KMS-11 (cell line): ENCODE data around the gene NVL.

Experiments used
- H2AFZ ChIP-seq: fragments of 200-600 bp; sonication (generic); 2 replicates; pipeline ENCODE4 v1.6.1; 2016; ENCODE audit warnings: antibody characterized with exemption, mixed run types, low read depth
- H3K27ac ChIP-seq: fragments of 200-600 bp; sonication (generic); 2 replicates; pipeline ENCODE4 v1.6.1; 2016; ENCODE audit warnings: mild to moderate bottlenecking, mixed run types
- H3K27me3 ChIP-seq: fragments of 200-600 bp; sonication (generic); 2 replicates; pipeline ENCODE4 v1.6.1; 2017; ENCODE audit warnings: mild to moderate bottlenecking, low read depth, mixed run types, moderate library complexity; ENCODE audit not compliant: insufficient read depth
- H3K36me3 ChIP-seq: fragments of 200-600 bp; sonication (generic); 2 replicates; pipeline ENCODE4 v1.6.1; 2017; ENCODE audit warnings: mild to moderate bottlenecking, mixed run types; ENCODE audit not compliant: insufficient read depth
- H3K4me1 ChIP-seq: fragments of 200-600 bp; sonication (generic); 2 replicates; pipeline ENCODE4 v1.6.1; 2016; ENCODE audit warnings: mild to moderate bottlenecking, low read depth, mixed run types; ENCODE audit not compliant: poor library complexity, severe bottlenecking
- H3K4me2 ChIP-seq: fragments of 200-600 bp; sonication (generic); 2 replicates; pipeline ENCODE4 v1.7.0; 2016; ENCODE audit warnings: mild to moderate bottlenecking, mixed run types
- H3K4me3 ChIP-seq: fragments of 200-600 bp; sonication (generic); IDR thresholded peaks from 2 replicates; pipeline ENCODE4 v1.6.1; 2017; ENCODE audit warnings: low read depth, low read length, mixed read lengths; ENCODE audit not compliant: insufficient read depth
- H3K79me2 ChIP-seq: fragments of 200-600 bp; sonication (generic); 2 replicates; pipeline ENCODE4 v1.6.1; 2016; ENCODE audit warnings: low read depth, mixed run types; ENCODE audit not compliant: insufficient read depth
- H3K9ac ChIP-seq: fragments of 200-600 bp; sonication (generic); 2 replicates; pipeline ENCODE4 v1.6.1; 2016; ENCODE audit warnings: mild to moderate bottlenecking, mixed run types
- H4K20me1 ChIP-seq: fragments of 200-600 bp; sonication (generic); 2 replicates; pipeline ENCODE4 v1.6.1; 2016; ENCODE audit warnings: mild to moderate bottlenecking, mixed run types; ENCODE audit not compliant: insufficient read depth
- CTCF ChIP-seq: fragments of 200-600 bp; sonication (generic); conservative IDR thresholded peaks from 2 replicates; pipeline ENCODE4 v1.6.1; 2017; ENCODE audit warnings: low read depth, mild to moderate bottlenecking, antibody characterized with exemption, low read length, moderate library complexity, mixed read lengths

The NVL gene

GRCh38 chr1:224205438-224205840, 124.5 kb downstream of the NVL start:
- no peak overlapping the region for H3K4me2 ChIP-seq
- no peaks in the 10 kb centered on the region for H3K4me1 ChIP-seq
- H2AFZ ChIP-seq: no peak overlapping the region
- no peak overlapping the region for H3K4me3 ChIP-seq
- no peak overlapping the region for H3K9ac ChIP-seq
- no peaks in the 10 kb centered on the region for H3K27me3 ChIP-seq
- H4K20me1 ChIP-seq: no peaks in the 10 kb centered on the region
- no peaks in the 10 kb centered on the region for H3K36me3 ChIP-seq
- no peak for TF ChIP-seq CTCF
- no peaks in the 10 kb centered on the region for H3K79me2 ChIP-seq
- H3K27ac ChIP-seq: no peak overlapping the region

- H3K4me2 ChIP-seq: no peak overlapping the region
- H3K27me3 ChIP-seq: no peaks in the 10 kb centered on the region
- H3K36me3 ChIP-seq: no peaks in the 10 kb centered on the region
- H2AFZ ChIP-seq: no peak overlapping the region
- no peaks in the 10 kb centered on the region for H4K20me1 ChIP-seq
- H3K4me3 ChIP-seq: no peak overlapping the region
- no peaks in the 10 kb centered on the region for H3K4me1 ChIP-seq
- no peak for TF ChIP-seq CTCF
- no peaks in the 10 kb centered on the region for H3K79me2 ChIP-seq
- no peak overlapping the region for H3K9ac ChIP-seq
- H3K27ac ChIP-seq: no peak overlapping the region
Observed at GRCh38 chr1:224203243-224204016, 126.5 kb downstream of the NVL start.

DNA sequence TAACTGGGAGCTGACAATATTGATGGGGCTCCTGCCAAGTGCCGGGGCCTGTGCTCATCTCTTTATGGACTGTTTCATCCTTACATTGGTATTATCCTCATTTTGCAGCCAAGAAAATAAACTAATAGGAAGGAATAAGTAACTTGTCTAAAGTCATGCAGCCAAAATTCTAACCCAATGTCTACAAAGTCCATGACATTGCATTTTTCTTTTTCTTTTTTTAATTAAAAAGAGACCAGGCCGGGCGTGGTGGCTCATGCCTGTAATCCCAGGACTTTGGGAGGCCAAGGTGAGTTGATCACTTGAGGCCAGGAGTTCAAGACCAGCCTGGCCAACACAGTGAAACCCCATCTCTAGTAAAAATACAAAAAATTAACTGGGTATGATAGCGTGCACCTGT, 128.1 kb downstream of the NVL start:
- H3K27ac ChIP-seq: no peak overlapping the region
- no peaks in the 10 kb centered on the region for H3K36me3 ChIP-seq
- no peaks in the 10 kb centered on the region for H3K79me2 ChIP-seq
- no peak overlapping the region for H3K4me3 ChIP-seq
- no peak overlapping the region for H2AFZ ChIP-seq
- no peak overlapping the region for H3K9ac ChIP-seq
- no peaks in the 10 kb centered on the region for H4K20me1 ChIP-seq
- TF ChIP-seq CTCF: no peak
- H3K27me3 ChIP-seq: no peaks in the 10 kb centered on the region
- H3K4me2 ChIP-seq: no peak overlapping the region
- H3K4me1 ChIP-seq: no peaks in the 10 kb centered on the region

GRCh38 chr1:224201383-224201782, 128.6 kb downstream of the NVL start:
- Histone ChIP-seq H3K4me1 (no peaks in the 10 kb centered on the region), H3K27me3 (no peaks in the 10 kb centered on the region), H3K4me2 (no peak overlapping the region), H3K4me3 (no peak overlapping the region), H3K9ac (no peak overlapping the region), H4K20me1 (no peaks in the 10 kb centered on the region), H2AFZ (no peak overlapping the region), H3K27ac (no peak overlapping the region), H3K36me3 (no peaks in the 10 kb centered on the region), H3K79me2 (no peaks in the 10 kb centered on the region)
- TF ChIP-seq CTCF: no peak
